Erythroblast (primary cell): ENCODE measurements around the gene DNAJA2.

Experiments
- GATA1 ChIP-seq: IDR thresholded peaks from 2 replicates; pipeline ENCODE4 v1.6.1; 2011; ENCODE audit warnings: low read depth, mild to moderate bottlenecking, control low read depth, low read length, moderate library complexity
- POLR2A ChIP-seq: IDR thresholded peaks from 2 replicates; pipeline ENCODE4 v1.6.1; 2011; ENCODE audit warnings: mild to moderate bottlenecking, low read length

- TF ChIP-seq POLR2A (no peak), GATA1 (no peak)
Measured at GRCh38 chr16:46929378-46930332, 43.8 kb downstream of the DNAJA2 start.
